ENCODE measurements around the gene GIT1. TPM values are rescaled to one million over a fixed set of nuclear protein-coding genes. Genes with fewer than 3 reads are reported as not detected.

The GIT1 gene
- total and polyA plus RNA-seq, 2 donors, result 14.1 to 33.7 TPM

GRCh38 chr17:29577385-29578211 lies 11.8 kb downstream of the GIT1 start:
- Histone ChIP-seq H3K9me3 (ENCODE audit: control insufficient read depth in 2 of 2, insufficient read depth in 1 of 2, low read length in 1 of 2) (no peaks in the 10 kb centered on the region), H3K27ac (ENCODE audit: low read depth in 1 of 2, low read length in 1 of 2) (no peak overlapping the region), H3K4me3 (ENCODE audit: low read length in 2 of 2) (no peak overlapping the region), H3K36me3 (ENCODE audit: control insufficient read depth in 2 of 2, insufficient read depth in 2 of 2, low read length in 1 of 2) (peaks cover 79 to 94% of the 10 kb centered on the region in 2 donors), H3K27me3 (ENCODE audit: control insufficient read depth in 2 of 2, insufficient read depth in 1 of 2, low read length in 1 of 2) (no peaks in the 10 kb centered on the region), H3K4me1 (ENCODE audit: control insufficient read depth in 2 of 2, insufficient read depth in 2 of 2, low read length in 2 of 2) (peaks cover 4 to 9% of the 10 kb centered on the region in 2 donors)
- DNase-seq (ENCODE audit: low read depth in 6 of 9, low spot score in 9 of 9), result no peak
- 92% methylated on average over 22 of the region's 22 CpGs for WGBS

- H3K4me1 ChIP-seq (ENCODE audit: control insufficient read depth in 2 of 2, insufficient read depth in 2 of 2, low read length in 2 of 2), result peaks cover 4 to 14% of the 10 kb centered on the region in 2 donors
Measured at GRCh38 chr17:29577001-29577370, 12.5 kb downstream of the GIT1 start.

GRCh38 chr17:29576214-29577000 lies 13.0 kb downstream of the GIT1 start:
- 97% methylated on average over 37 of the region's 37 CpGs for WGBS
- DNase-seq (ENCODE audit: low read depth in 6 of 9, low spot score in 9 of 9), result no peak
- H3K27me3 ChIP-seq (ENCODE audit: control insufficient read depth in 2 of 2, insufficient read depth in 1 of 2, low read length in 1 of 2), result no peaks in the 10 kb centered on the region
- no peak overlapping the region for H3K4me3 ChIP-seq (ENCODE audit: low read length in 2 of 2)
- H3K9me3 ChIP-seq (ENCODE audit: control insufficient read depth in 2 of 2, insufficient read depth in 1 of 2, low read length in 1 of 2), result no peaks in the 10 kb centered on the region
- peaks cover 4 to 14% of the 10 kb centered on the region in 2 donors for H3K4me1 ChIP-seq (ENCODE audit: control insufficient read depth in 2 of 2, insufficient read depth in 2 of 2, low read length in 2 of 2)
- no peak overlapping the region for H3K27ac ChIP-seq (ENCODE audit: low read depth in 1 of 2, low read length in 1 of 2)
- H3K36me3 ChIP-seq (ENCODE audit: control insufficient read depth in 2 of 2, insufficient read depth in 2 of 2, low read length in 1 of 2), result peaks cover 73 to 84% of the 10 kb centered on the region in 2 donors

More at GRCh38 chr17:29577001-29577370, 12.5 kb downstream of the GIT1 start:
- Histone ChIP-seq H3K27me3 (ENCODE audit: control insufficient read depth in 2 of 2, insufficient read depth in 1 of 2, low read length in 1 of 2) (no peaks in the 10 kb centered on the region), H3K4me3 (ENCODE audit: low read length in 2 of 2) (no peak overlapping the region), H3K27ac (ENCODE audit: low read depth in 1 of 2, low read length in 1 of 2) (no peak overlapping the region), H3K9me3 (ENCODE audit: control insufficient read depth in 2 of 2, insufficient read depth in 1 of 2, low read length in 1 of 2) (no peaks in the 10 kb centered on the region), H3K36me3 (ENCODE audit: control insufficient read depth in 2 of 2, insufficient read depth in 2 of 2, low read length in 1 of 2) (peaks cover 76 to 88% of the 10 kb centered on the region in 2 donors)
- DNase-seq (ENCODE audit: low read depth in 6 of 9, low spot score in 9 of 9), result no peak
- 99% methylated on average over 9 of the region's 9 CpGs for WGBS

GRCh38 chr17:29575511-29576213 lies 13.8 kb downstream of the GIT1 start:
- Histone ChIP-seq H3K4me1 (ENCODE audit: control insufficient read depth in 2 of 2, insufficient read depth in 2 of 2, low read length in 2 of 2) (peaks cover 4 to 14% of the 10 kb centered on the region in 2 donors), H3K27me3 (ENCODE audit: control insufficient read depth in 2 of 2, insufficient read depth in 1 of 2, low read length in 1 of 2) (no peaks in the 10 kb centered on the region), H3K36me3 (ENCODE audit: control insufficient read depth in 2 of 2, insufficient read depth in 2 of 2, low read length in 1 of 2) (peaks cover 66 to 77% of the 10 kb centered on the region in 2 donors), H3K4me3 (ENCODE audit: low read length in 2 of 2) (no peak overlapping the region), H3K27ac (ENCODE audit: low read depth in 1 of 2, low read length in 1 of 2) (no peak overlapping the region), H3K9me3 (ENCODE audit: control insufficient read depth in 2 of 2, insufficient read depth in 1 of 2, low read length in 1 of 2) (no peaks in the 10 kb centered on the region)
- WGBS, result 98% methylated on average over 28 of the region's 28 CpGs
- DNase-seq (ENCODE audit: low read depth in 6 of 9, low spot score in 9 of 9), result no peak

GRCh38 chr17:29574732-29575510 lies 14.5 kb downstream of the GIT1 start:
- peaks cover 0 to 10% of the 10 kb centered on the region in 2 donors for H3K4me1 ChIP-seq (ENCODE audit: control insufficient read depth in 2 of 2, insufficient read depth in 2 of 2, low read length in 2 of 2)
- H3K27ac ChIP-seq (ENCODE audit: low read depth in 1 of 2, low read length in 1 of 2), result no peak overlapping the region
- no peaks in the 10 kb centered on the region for H3K9me3 ChIP-seq (ENCODE audit: control insufficient read depth in 2 of 2, insufficient read depth in 1 of 2, low read length in 1 of 2)
- peaks cover 64 to 70% of the 10 kb centered on the region in 2 donors for H3K36me3 ChIP-seq (ENCODE audit: control insufficient read depth in 2 of 2, insufficient read depth in 2 of 2, low read length in 1 of 2)
- H3K27me3 ChIP-seq (ENCODE audit: control insufficient read depth in 2 of 2, insufficient read depth in 1 of 2, low read length in 1 of 2), result no peaks in the 10 kb centered on the region
- H3K4me3 ChIP-seq (ENCODE audit: low read length in 2 of 2), result no peak overlapping the region
- DNase-seq (ENCODE audit: low read depth in 6 of 9, low spot score in 9 of 9), result no peak
- WGBS, result 98% methylated on average over 17 of the region's 17 CpGs

- no peak overlapping the region for H3K4me3 ChIP-seq (ENCODE audit: low read length in 2 of 2)
- peaks cover 3 to 16% of the 10 kb centered on the region in 2 donors for H3K4me1 ChIP-seq (ENCODE audit: control insufficient read depth in 2 of 2, insufficient read depth in 2 of 2, low read length in 2 of 2)
- H3K27ac ChIP-seq (ENCODE audit: low read depth in 1 of 2, low read length in 1 of 2), result no peak overlapping the region
- H3K36me3 ChIP-seq (ENCODE audit: control insufficient read depth in 2 of 2, insufficient read depth in 2 of 2, low read length in 1 of 2), result peaks cover 61 to 62% of the 10 kb centered on the region in 2 donors
- H3K9me3 ChIP-seq (ENCODE audit: control insufficient read depth in 2 of 2, insufficient read depth in 1 of 2, low read length in 1 of 2), result no peaks in the 10 kb centered on the region
- no peaks in the 10 kb centered on the region for H3K27me3 ChIP-seq (ENCODE audit: control insufficient read depth in 2 of 2, insufficient read depth in 1 of 2, low read length in 1 of 2)
- no peak for DNase-seq (ENCODE audit: low read depth in 6 of 9, low spot score in 9 of 9)
- WGBS, result 95% methylated on average over 14 of the region's 14 CpGs
Measured at GRCh38 chr17:29573871-29574731, 15.3 kb downstream of the GIT1 start.

- no peak overlapping the region for H3K4me3 ChIP-seq (ENCODE audit: low read length in 2 of 2)
- peaks cover 4 to 21% of the 10 kb centered on the region in 2 donors for H3K4me1 ChIP-seq (ENCODE audit: control insufficient read depth in 2 of 2, insufficient read depth in 2 of 2, low read length in 2 of 2)
- H3K27me3 ChIP-seq (ENCODE audit: control insufficient read depth in 2 of 2, insufficient read depth in 1 of 2, low read length in 1 of 2), result no peaks in the 10 kb centered on the region
- no peaks in the 10 kb centered on the region for H3K9me3 ChIP-seq (ENCODE audit: control insufficient read depth in 2 of 2, insufficient read depth in 1 of 2, low read length in 1 of 2)
- no peak overlapping the region for H3K27ac ChIP-seq (ENCODE audit: low read depth in 1 of 2, low read length in 1 of 2)
- WGBS, result 93% methylated on average over 6 of the region's 6 CpGs
- no peak for DNase-seq (ENCODE audit: low read depth in 6 of 9, low spot score in 9 of 9)
- H3K36me3 ChIP-seq (ENCODE audit: control insufficient read depth in 2 of 2, insufficient read depth in 2 of 2, low read length in 1 of 2), result peaks cover 56 to 59% of the 10 kb centered on the region in 2 donors
Measured at GRCh38 chr17:29573558-29573869, 15.9 kb downstream of the GIT1 start.
